Stimulated activated CD8-positive, alpha-beta memory T cell treated with anti-CD3 and anti-CD28 coated beads, Interleukin-7, amount 100 ng/mL, for 24 hours (primary cell): ENCODE measurements around the gene MCRS1.

Experiments
- DNase-seq: peaks from one replicate; pipeline ENCODE4 v3.0.0-alpha.2; 2020; ENCODE audit warnings: low read depth

MCRS1 gene

GRCh38 chr12:49582201-49582600 lies 14.3 kb upstream of the MCRS1 start:
- DNase-seq = no peak

GRCh38 chr12:49580572-49581535 lies 12.9 kb upstream of the MCRS1 start:
- DNase-seq = peak; percentile 20

GRCh38 chr12:49578471-49579112 lies 10.7 kb upstream of the MCRS1 start:
- no peak for DNase-seq

- no peak for DNase-seq
These were observed 9.8 kb upstream of the MCRS1 start for GRCh38 chr12:49577589-49578315.

GRCh38 chr12:49568442-49569162 lies 660 bp upstream of the MCRS1 start:
- DNase-seq = no peak

GRCh38 chr12:49567302-49567610 lies 686 bp downstream of the MCRS1 start:
- DNase-seq = no peak

- DNase-seq = no peak
These were observed 1.6 kb downstream of the MCRS1 start for GRCh38 chr12:49566361-49566760.

- no peak for DNase-seq
These were observed 2.3 kb downstream of the MCRS1 start for GRCh38 chr12:49565406-49566265.

GRCh38 chr12:49564686-49565405 lies 3.1 kb downstream of the MCRS1 start:
- no peak for DNase-seq

- DNase-seq = no peak
These were observed 3.8 kb downstream of the MCRS1 start for GRCh38 chr12:49563951-49564685.

GRCh38 chr12:49562831-49563230 lies 5.1 kb downstream of the MCRS1 start:
- no peak for DNase-seq

- no peak for DNase-seq
These were observed 5.7 kb downstream of the MCRS1 start for GRCh38 chr12:49562233-49562632.

- DNase-seq = no peak
These were observed 7.2 kb downstream of the MCRS1 start for GRCh38 chr12:49560695-49561094.

- no peak for DNase-seq
These were observed 8.8 kb downstream of the MCRS1 start for GRCh38 chr12:49559011-49559675.

- DNase-seq = no peak
These were observed 9.4 kb downstream of the MCRS1 start for GRCh38 chr12:49558526-49558925.

GRCh38 chr12:49557917-49558215 lies 10.1 kb downstream of the MCRS1 start:
- DNase-seq = no peak

- no peak for DNase-seq
These were observed 10.6 kb downstream of the MCRS1 start for GRCh38 chr12:49557187-49557916.

- no peak for DNase-seq
These were observed 11.4 kb downstream of the MCRS1 start for GRCh38 chr12:49556391-49557186.
